Endothelial cell of umbilical vein (primary cell): ENCODE data around the gene ANGEL1. TPM values are rescaled to one million over a fixed set of nuclear protein-coding genes. Genes with fewer than 3 reads are reported as not detected.

ENCODE experiments used
- BruUV-seq: library from RNA; stranded (reverse); fragments of 400-500 nt; replicated peaks from 2 replicates; lab custom pipeline; 2021; lab: Mats Ljungman, UMichigan
- CTCF ChIA-PET: fragments of 300-600, 350-600 bp; sonication (Branson Sonifier 250); formaldehyde crosslinking; loops from one replicate; lab custom pipeline; 2021; ENCODE audit warnings: antibody characterized with exemption, inconsistent platforms; lab: Charles Lee
- POLR2A ChIA-PET: fragments of 300-600, 350-600 bp; sonication (Branson Sonifier 250); formaldehyde crosslinking; loops from one replicate; lab custom pipeline; 2021; ENCODE audit warnings: antibody characterized with exemption, inconsistent platforms; lab: Charles Lee
- DNase-seq: peaks from one replicate; pipeline ENCODE4 v3.0.0-alpha.2; 2011; ENCODE audit warnings: low read depth, low spot score
- FAIRE-seq: peaks from 2 replicates; lab custom pipeline; 2011; peaks lifted over from hg19 to GRCh38; lab: Jason Lieb, UNC
- H2AFZ ChIP-seq: 2 replicates; pipeline ENCODE4 v1.6.0; 2012; ENCODE audit warnings: low read depth, low read length, control low read depth, inconsistent platforms
- H3K27ac ChIP-seq: 2 replicates; pipeline ENCODE4 v1.5.1; 2011; ENCODE audit warnings: low read depth, mild to moderate bottlenecking, control low read depth, low read length, moderate library complexity; ENCODE audit not compliant: insufficient read depth
- H3K27me3 ChIP-seq, 2 experiments: 2 replicates each; pipeline versions ENCODE4 v1.6.0 to v1.6.1; 2011; ENCODE audit warnings: low read length in 2 of 2, mixed read lengths in 1 of 2; ENCODE audit not compliant: control insufficient read depth in 2 of 2, insufficient read depth in 2 of 2
- H3K36me3 ChIP-seq, 2 experiments: 2 replicates in 1 of 2; 3 replicates in 1 of 2; pipeline ENCODE4 v1.5.1; 2011; ENCODE audit warnings: low read length in 2 of 2, mild to moderate bottlenecking in 1 of 2, moderate library complexity in 1 of 2; ENCODE audit not compliant: control insufficient read depth in 2 of 2, insufficient read depth in 2 of 2; ENCODE audit errors: extremely low read depth in 1 of 2
- H3K4me1 ChIP-seq: 3 replicates; pipeline ENCODE4 v1.5.1; 2011; ENCODE audit warnings: mild to moderate bottlenecking, low read length; ENCODE audit not compliant: control insufficient read depth, insufficient read depth; ENCODE audit errors: extremely low read depth
- H3K4me2 ChIP-seq: 2 replicates; pipeline ENCODE4 v1.6.1; 2011; ENCODE audit warnings: low read length, control low read depth, mixed read lengths; ENCODE audit not compliant: insufficient read depth
- H3K4me3 ChIP-seq, 3 experiments: fragments of 200-600 bp in 1 of 3; sonication (generic), shearing (Covaris generic) in 1 of 3; replicated peaks in 1 of 3; 2 replicates each; pipeline ENCODE4 v1.5.1; 2011 to 2016; ENCODE audit warnings: control low read depth in 3 of 3, low read length in 3 of 3, mild to moderate bottlenecking in 2 of 3, inconsistent platforms in 1 of 3, low read depth in 1 of 3, moderate library complexity in 1 of 3; ENCODE audit not compliant: insufficient read depth in 1 of 3
- H3K79me2 ChIP-seq: 2 replicates; pipeline ENCODE4 v1.6.0; 2012; ENCODE audit warnings: low read length, inconsistent platforms; ENCODE audit not compliant: control insufficient read depth, insufficient read depth
- H3K9ac ChIP-seq: replicated peaks from 2 replicates; pipeline ENCODE3; 2011; ENCODE audit warnings: low read length, control low read depth; ENCODE audit not compliant: insufficient read depth; ENCODE audit errors: extremely low read depth
- H3K9me1 ChIP-seq: replicated peaks from 3 replicates; pipeline ENCODE4 v1.6.0; 2011; ENCODE audit warnings: mild to moderate bottlenecking, low read length; ENCODE audit not compliant: control insufficient read depth, insufficient read depth; ENCODE audit errors: extremely low read depth
- H3K9me3 ChIP-seq: replicated peaks from 2 replicates; pipeline ENCODE4 v1.5.1; 2012; ENCODE audit warnings: low read length, inconsistent platforms; ENCODE audit not compliant: control insufficient read depth, insufficient read depth
- H4K20me1 ChIP-seq: replicated peaks from 2 replicates; pipeline ENCODE3; 2011; ENCODE audit warnings: mild to moderate bottlenecking, low read length; ENCODE audit not compliant: control insufficient read depth, insufficient read depth; ENCODE audit errors: extremely low read depth
- CTCF ChIP-seq, 2 donors: IDR thresholded peaks; 1 replicate in 1 of 2; 2 replicates in 1 of 2; pipeline ENCODE4 v1.5.1; 2011; ENCODE audit warnings: low read length in 2 of 2, mild to moderate bottlenecking in 2 of 2, moderate library complexity in 2 of 2, control low read depth in 1 of 2, inconsistent platforms in 1 of 2, low read depth in 1 of 2; ENCODE audit not compliant: insufficient read depth in 1 of 2; ENCODE audit errors: extremely low read depth in 1 of 2
- EZH2 ChIP-seq: IDR thresholded peaks from 2 replicates; pipeline ENCODE4 v1.6.1; 2012; ENCODE audit warnings: borderline replicate concordance, low read depth, mild to moderate bottlenecking, moderate library complexity, low read length, inconsistent platforms; ENCODE audit not compliant: severe bottlenecking
- FOS ChIP-seq: IDR thresholded peaks from 2 replicates; pipeline ENCODE4 v1.6.1; 2011; ENCODE audit warnings: mild to moderate bottlenecking, low read length, moderate library complexity, borderline replicate concordance; ENCODE audit not compliant: insufficient read depth
- GATA2 ChIP-seq: IDR thresholded peaks from 2 replicates; pipeline ENCODE4 v1.7.0; 2011; ENCODE audit warnings: low read depth, mild to moderate bottlenecking, moderate library complexity, mixed read lengths, low read length; ENCODE audit not compliant: insufficient read length, insufficient read depth
- JUN ChIP-seq: IDR thresholded peaks from 2 replicates; pipeline ENCODE4 v1.6.1; 2011; ENCODE audit warnings: borderline replicate concordance, low read depth; ENCODE audit not compliant: insufficient read length, insufficient read depth
- MAX ChIP-seq: IDR thresholded peaks from 2 replicates; pipeline ENCODE4 v1.6.1; 2011; ENCODE audit not compliant: insufficient read depth, insufficient read length
- MYC ChIP-seq: IDR thresholded peaks from one replicate; pipeline ENCODE4 v1.6.1; 2011; ENCODE audit warnings: mild to moderate bottlenecking, low read depth, low read length
- POLR2A ChIP-seq: IDR thresholded peaks from 2 replicates; pipeline ENCODE4 v1.6.1; 2012; ENCODE audit warnings: low read depth, mild to moderate bottlenecking, control low read depth, low read length
- POLR2AphosphoS5 ChIP-seq: IDR thresholded peaks from 2 replicates; pipeline ENCODE4 v1.6.1; 2012; ENCODE audit warnings: low read depth, mild to moderate bottlenecking, control low read depth, low read length, moderate library complexity; ENCODE audit not compliant: insufficient read depth
- dilution Hi-C: fragments of 300-500 bp; cut with MboI; formaldehyde crosslinking; loops from one replicate; pipeline ENCODE4 v1.15.0; 2019; ENCODE audit warnings: low sequenced_read_pairs; ENCODE audit not compliant: extremely low pct_ligation_motif_present
- intact Hi-C: fragments of 100-400 bp; cut with micrococcal nuclease; formaldehyde crosslinking; loops from one replicate; pipeline ENCODE4 v1.10.0; 2022
- polyA plus RNA-seq, 4 experiments: library from polyadenylated mRNA; depleted of rRNA in 3 of 4; stranded (reverse) in 3 of 4; unstranded in 1 of 4; fragments of >200 nt; gene quantifications; 2 replicates each; pipeline versions ENCODE4 v1.2.1 to v1.2.3, GENCODE V29; 2011 to 2012; ENCODE audit warnings: missing spikeins in 1 of 4
- total RNA-seq: library from RNA; stranded (reverse); gene quantifications from 2 replicates; pipeline ENCODE4 v1.2.3, GENCODE V29; 2021

ANGEL1 gene
- total and polyA plus RNA-seq, 2 donors (not counting 3 experiments of a cell fraction or from before 2014, with no cell fraction given) = 14.8 to 22.0 TPM

- POLR2A ChIA-PET = no interaction called here
- intact Hi-C loops (loop anchor here (1.0 to 5.0 kb wide), 2 partner anchors 32 to 50 kb away; no protein-coding TSS in a partner anchor), dilution Hi-C loops (no loop called here)
- Histone ChIP-seq H3K9ac (peak overlapping the region; percentile 73), H3K27ac (peak overlapping the region; percentile 34), H4K20me1 (no peaks in the 10 kb centered on the region), H3K4me2 (peak overlapping the region; percentile 98), H3K27me3 (peaks cover 5% of the 10 kb centered on the region in 2 experiments), H3K4me3 (peak overlapping the region; percentile 72 to 85 (median 75)), H3K9me3 (no peaks in the 10 kb centered on the region), H3K4me1 (peaks cover 14% of the 10 kb centered on the region), H3K79me2 (no peaks in the 10 kb centered on the region), H2AFZ (peak overlapping the region; percentile 92), H3K36me3 (peaks cover 0 to 13% of the 10 kb centered on the region in 2 experiments), H3K9me1 (no peaks in the 10 kb centered on the region)
- no peak for TF ChIP-seq GATA2
- no peak for TF ChIP-seq POLR2AphosphoS5
- no peak for TF ChIP-seq FOS
- no peak for TF ChIP-seq POLR2A
- no peak for TF ChIP-seq CTCF (IDR thresholded peaks at IDR 0.05; ENCODE audit: extremely low read depth in 1 of 2, insufficient read depth in 1 of 2, low read depth in 1 of 2, low read length in 2 of 2)
- no peak for TF ChIP-seq EZH2
- no peak for TF ChIP-seq MYC
- no peak for TF ChIP-seq JUN
- no peak for TF ChIP-seq MAX
- no peak for FAIRE-seq
- DNase-seq = no peak
- TSS peak; percentile 43 for BruUV-seq
- CTCF ChIA-PET = interaction anchor here (0.8 to 4.3 kb wide), 16 partner anchors 10 to 106 kb away, joined by 3 to 73 read pairs (median 5); partner anchors contain the start of gene VASH1
These were observed 625 bp downstream of the ANGEL1 start for GRCh38 chr14:76812093-76812421.
